HG02571 (cell line): Measurements from ENCODE around the gene CALHM4.
"Not testable (repeated sequence)": the region's sequence is repeated elsewhere in the genome, so short reads cannot be mapped to it uniquely, and the experiment has no call there.

ENCODE experiments used
- ATAC-seq: cut with Tn5 transposase; IDR thresholded peaks from one replicate; pipeline ENCODE4 v1.9.1; 2021; ENCODE audit warnings: mild to moderate bottlenecking, moderate library complexity; ENCODE audit not compliant: unreplicated experiment

Gene CALHM4

GRCh38 chr6:116572162-116572561, 18.6 kb downstream of the CALHM4 start:
- no peak for ATAC-seq

- no peak for ATAC-seq
Measured at GRCh38 chr6:116575227-116575626, 21.7 kb downstream of the CALHM4 start.

GRCh38 chr6:116577486-116577885, 23.9 kb downstream of the CALHM4 start:
- ATAC-seq = no peak

- ATAC-seq = no peak
Measured at GRCh38 chr6:116578335-116578734, 24.8 kb downstream of the CALHM4 start.

GRCh38 chr6:116579143-116579542, 25.6 kb downstream of the CALHM4 start:
- ATAC-seq = no peak

GRCh38 chr6:116580198-116580597, 26.6 kb downstream of the CALHM4 start:
- ATAC-seq = no peak

- no peak for ATAC-seq
Measured at GRCh38 chr6:116586276-116586675, 32.7 kb downstream of the CALHM4 start.

- ATAC-seq = no peak
Measured at GRCh38 chr6:116586738-116587137, 33.2 kb downstream of the CALHM4 start.

GRCh38 chr6:116595247-116595646, 41.7 kb downstream of the CALHM4 start:
- no peak for ATAC-seq

GRCh38 chr6:116596815-116597214, 43.3 kb downstream of the CALHM4 start:
- ATAC-seq = no peak

- not testable (repeated sequence) for ATAC-seq
Measured at GRCh38 chr6:116603916-116604315, 50.4 kb downstream of the CALHM4 start.

- ATAC-seq = not testable (repeated sequence)
Measured at GRCh38 chr6:116604868-116605267, 51.3 kb downstream of the CALHM4 start.

- no peak for ATAC-seq
Measured at GRCh38 chr6:116605935-116606334, 52.4 kb downstream of the CALHM4 start.
